HG03442 (cell line): ENCODE measurements around the gene ZNF451.
"Not testable (repeated sequence)": the region's sequence is repeated elsewhere in the genome, so short reads cannot be mapped to it uniquely, and the experiment has no call there.

Experiments used
- ATAC-seq: cut with Tn5 transposase; IDR thresholded peaks from one replicate; pipeline ENCODE4 v1.9.1; 2021; ENCODE audit warnings: mild to moderate bottlenecking, moderate library complexity; ENCODE audit not compliant: unreplicated experiment

ZNF451 gene

DNA sequence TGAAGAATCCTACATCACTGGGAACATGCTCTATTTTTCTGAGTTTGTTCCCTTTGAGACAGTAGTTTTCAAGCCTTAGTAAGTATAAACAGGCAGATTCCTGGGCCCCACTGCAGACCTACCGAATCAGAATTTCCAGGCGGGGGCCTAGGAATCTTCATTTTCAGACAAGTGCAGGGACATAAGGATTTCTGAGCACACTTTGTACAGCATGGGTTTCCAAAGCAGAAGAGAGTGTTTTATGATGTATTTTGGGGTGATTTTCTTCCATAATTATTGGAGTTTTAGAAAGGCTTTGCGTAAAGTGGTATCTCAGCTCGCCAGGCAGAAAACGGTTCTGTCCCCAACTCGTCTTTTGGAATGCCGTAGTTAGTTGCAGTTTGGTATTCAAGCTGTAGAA is 1.4 kb downstream of the ZNF451 start:
- not testable (repeated sequence) for ATAC-seq

DNA sequence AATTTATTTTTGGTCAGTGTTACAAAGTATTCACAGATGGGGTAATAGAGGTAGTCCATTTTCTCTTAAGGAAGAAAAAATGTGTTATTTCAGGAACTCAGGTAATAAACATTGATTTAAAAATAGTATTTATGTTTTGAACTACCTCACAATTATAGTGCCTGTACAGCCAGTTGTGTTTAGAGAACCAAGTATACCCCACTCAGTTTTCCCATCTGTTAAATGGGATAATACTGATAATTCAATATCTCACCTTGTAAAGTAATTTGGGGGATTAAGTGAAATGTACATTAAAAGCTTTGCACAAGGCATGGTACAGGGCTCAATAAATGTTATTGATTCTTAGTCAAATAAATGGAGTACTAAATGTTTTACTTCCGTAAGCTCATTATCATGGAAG is 4.7 kb downstream of the ZNF451 start:
- ATAC-seq: no peak

DNA sequence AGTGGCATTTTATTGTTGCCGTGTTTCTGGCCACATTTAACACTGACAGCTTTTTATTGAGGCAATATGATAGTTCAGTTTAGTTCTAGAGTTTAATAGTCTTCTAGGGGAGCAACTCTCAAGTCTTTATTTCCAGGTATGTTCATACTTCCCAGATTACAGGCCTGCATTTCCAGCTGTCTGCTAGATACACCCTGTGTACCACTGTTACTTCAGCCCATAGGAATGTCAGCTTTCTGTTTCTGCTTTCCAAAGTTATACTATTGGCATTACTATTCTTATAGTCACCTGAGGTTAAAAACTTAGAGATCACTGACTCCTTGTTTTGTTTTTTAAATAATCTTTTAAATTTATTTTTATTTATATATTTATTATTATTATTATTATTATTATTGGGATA is 7.6 kb downstream of the ZNF451 start:
- no peak for ATAC-seq

DNA sequence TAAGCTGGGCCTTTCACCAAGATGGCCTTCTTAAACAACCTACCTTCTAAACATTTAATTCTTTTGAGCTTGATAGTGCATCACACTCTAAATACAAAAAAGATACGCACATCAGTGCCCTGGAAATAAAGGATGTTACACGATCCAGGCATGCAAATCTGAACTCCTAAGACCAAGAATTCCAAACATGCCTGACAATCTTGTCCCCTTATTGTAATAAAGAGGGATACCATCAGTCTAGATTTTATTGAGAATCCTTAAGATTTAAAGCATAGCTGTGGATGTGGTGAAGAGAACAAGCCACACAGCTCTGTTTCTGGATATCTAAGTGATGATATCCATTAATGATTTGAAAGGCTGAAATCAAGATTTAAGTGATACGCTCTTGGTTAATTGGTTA is 13.0 kb downstream of the ZNF451 start:
- ATAC-seq: no peak

DNA sequence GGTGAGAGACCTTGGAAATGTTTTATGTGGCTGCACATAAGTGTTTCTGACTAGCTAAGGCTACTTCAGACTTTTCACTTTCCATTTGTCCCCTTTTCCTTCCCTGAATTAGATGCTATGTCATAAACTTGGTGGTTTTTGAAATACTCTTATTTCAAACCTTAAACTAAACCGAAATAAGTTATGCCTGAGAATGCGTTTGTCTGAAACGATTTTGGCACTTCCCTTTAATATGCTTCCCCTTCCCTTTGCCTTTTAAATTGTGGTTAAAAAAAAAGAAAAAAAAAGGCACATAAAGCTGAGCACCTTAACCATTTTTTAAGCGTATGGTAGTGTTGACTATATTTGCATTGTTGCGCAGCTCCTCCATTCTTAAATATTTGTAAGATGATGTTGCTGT is 14.3 kb downstream of the ZNF451 start:
- ATAC-seq: no peak

DNA sequence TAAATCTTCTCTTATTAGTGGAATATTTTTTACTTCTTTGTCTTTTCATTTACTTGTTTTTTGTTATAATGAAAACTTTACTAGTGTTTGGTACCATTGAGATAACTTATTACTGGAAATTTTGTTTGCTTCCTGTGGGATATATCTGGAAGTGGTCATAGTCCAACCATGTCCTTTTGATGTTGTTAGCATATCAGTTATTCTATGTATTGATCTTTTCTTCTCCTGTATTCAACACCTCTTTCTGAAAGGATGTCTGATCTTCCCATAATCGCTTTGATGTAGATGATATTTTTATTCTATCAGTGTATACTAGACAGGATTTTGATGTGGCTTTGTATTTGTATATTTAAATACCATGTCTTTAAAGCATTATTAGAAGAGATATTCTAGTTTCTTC is 17.0 kb downstream of the ZNF451 start:
- no peak for ATAC-seq

DNA sequence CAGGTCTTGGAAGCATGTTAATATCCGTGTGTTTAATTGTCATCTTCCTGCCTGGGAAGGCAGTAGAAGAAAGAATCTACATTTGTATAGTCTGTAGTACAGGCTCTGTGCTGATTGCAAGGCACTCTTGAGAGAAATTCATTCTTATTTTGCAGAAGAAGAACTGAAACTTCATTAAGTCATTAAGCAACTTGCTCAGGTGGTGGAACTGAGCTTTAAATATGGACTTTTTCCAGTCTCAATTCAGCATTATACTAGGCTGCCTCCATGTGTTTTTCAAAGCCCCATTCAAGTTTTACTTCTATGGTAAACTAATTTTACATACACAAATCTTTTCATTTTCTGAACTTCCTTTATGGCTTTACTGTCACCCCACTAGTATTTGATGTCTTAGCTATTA is 18.7 kb downstream of the ZNF451 start:
- ATAC-seq: peak; percentile 92

DNA sequence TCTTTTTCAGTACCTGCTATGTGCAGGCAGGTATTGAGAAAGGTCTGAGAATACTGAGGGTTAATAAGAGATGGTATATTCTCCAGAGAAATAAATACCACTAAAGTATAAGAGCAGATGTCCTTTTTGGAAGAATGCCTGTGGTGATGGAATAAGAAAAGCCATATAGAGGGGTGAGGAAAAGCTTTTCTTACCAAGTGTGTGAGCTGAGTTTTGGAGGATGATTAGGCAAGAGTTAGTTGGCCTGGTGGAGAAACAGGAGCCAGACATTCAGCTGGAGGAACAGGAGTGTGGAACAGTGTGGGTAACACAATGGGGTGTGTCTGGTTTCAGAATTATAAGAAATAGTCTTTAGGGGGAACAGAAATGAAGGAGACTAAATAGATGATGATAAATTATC is 19.9 kb downstream of the ZNF451 start:
- no peak for ATAC-seq

DNA sequence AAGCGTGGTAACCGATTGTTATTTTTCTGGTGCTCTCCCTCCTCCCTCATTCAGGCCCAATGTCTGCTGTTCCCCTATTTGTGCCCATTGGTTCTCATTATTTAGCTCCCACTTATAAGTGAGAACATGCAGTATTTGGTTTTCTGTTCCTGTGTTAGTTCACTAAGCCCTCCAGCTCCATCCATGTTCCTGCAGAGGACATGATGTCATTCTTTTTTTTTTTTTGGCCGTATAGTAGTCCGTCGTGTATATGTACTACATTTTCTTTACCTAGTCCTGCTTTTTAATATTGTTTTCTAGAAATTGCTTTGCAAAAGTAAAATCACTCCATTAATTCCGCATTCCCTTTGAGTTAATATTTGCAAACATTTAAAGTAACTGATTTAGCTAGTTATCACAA is 23.1 kb downstream of the ZNF451 start:
- no peak for ATAC-seq

DNA sequence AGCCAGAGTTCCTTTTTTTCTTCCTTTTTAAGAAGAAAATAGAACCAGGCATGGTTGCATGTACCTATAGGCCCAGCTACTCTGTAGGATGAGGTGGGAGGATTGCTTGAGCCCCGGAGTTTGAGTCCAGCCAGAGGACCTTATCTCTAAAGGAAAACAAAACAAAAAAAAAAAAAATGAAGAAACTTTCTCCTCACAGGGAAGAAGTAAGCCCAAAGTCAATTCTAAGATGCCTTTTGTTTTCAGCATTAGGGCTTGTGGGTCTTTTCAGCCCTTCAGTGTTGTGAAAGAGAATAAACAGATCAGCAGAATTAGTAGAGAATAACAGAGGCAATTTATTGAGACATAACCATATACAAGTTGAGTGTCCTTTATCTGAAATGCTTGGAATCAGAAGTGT is 26.8 kb downstream of the ZNF451 start:
- no peak for ATAC-seq

DNA sequence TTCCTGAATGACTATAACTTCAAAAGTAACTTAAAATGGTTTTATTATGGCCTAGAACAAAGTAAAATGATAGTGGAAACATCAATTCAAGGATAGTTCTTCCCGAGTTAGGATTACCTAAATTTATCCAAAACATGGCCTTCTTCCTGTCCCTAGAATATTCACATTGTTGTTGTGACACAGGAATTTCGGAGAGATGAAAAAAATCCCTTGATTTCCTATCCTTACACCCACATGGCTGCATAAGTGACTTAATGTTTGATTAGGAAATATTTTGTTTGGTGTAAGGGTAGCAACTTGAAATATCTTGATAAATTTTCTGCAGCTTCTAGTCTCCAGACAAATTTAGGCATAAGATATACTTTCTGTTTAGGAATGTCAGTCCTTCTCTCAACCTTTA is 27.8 kb downstream of the ZNF451 start:
- ATAC-seq: no peak

DNA sequence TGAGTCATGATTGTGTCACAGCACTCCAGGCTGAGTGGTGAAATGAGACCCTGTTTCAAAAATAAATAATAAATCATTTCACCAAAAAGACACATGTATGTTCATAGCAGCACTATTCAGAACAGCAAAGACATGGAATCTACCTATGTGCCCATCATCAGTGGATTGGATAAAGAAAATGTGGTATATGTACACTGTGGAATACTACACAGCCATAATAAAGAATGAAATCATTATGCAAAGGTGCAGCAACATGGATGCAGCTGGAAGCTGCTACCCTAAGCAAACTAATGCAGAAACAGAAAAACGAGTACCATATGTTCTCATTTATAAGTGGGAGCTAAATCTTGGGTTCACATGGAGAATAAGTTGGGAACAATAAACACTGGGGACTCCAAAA is 33.1 kb downstream of the ZNF451 start:
- ATAC-seq: no peak

DNA sequence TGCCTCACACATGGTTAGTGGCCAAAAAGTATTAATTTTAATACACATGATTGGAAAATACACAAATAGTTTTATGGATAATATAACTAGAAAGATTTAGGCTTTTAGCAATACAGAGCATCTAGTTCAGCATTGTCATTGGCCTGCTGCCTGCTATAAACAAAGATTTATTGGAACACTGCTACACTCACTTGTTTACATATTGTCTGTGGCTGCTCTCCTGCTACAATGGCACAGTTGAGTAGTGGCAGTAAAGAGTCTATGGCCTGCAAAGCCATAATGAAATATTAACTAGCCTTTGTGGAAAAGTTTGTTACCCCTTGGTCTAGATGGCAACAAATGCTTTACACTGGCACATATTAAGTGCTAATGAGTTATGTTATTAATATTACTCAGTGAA is 37.8 kb downstream of the ZNF451 start:
- ATAC-seq: no peak

DNA sequence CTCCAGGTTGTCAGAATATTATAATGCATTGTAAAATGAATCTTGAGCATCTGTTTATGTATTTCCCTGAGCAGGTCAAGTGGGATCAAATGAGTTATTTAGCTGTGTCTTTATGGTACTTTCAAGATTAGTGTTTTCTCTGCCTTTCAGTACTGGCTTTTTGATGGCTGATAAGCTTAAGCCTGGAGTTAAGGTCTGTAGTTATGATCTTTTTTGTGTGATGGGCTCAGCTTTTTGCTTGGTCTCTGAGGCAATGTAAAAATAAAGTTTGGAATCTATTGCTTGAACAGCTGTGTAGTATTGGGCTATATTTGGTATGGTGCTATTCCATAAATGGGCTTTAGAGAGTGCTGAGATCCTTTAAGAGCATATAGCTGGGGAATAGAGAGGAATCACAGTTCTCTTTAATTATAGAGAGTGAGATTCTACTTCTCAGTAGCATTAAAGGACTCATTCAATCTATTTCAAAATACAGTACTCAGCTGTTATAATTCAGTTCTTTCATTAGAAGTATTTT is 40.7 kb downstream of the ZNF451 start:
- no peak for ATAC-seq

DNA sequence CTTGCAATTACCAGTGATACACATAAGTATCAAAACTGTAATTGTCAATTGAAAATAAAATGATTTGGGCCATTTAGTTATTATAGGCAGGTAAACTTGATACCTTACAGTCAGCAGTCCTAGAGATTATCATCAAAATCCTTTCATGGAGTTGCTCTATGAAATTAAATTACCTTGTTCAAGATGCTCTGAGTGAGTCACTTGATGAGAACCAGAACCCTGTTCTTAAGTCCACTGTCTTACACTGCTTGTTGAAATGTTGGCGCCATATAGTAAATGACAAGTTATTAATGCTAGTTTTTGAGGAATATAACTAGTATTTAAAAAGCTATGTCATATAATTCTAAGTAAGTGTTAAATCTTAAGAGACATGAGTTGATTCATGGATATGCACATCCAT is 45.0 kb downstream of the ZNF451 start:
- no peak for ATAC-seq

DNA sequence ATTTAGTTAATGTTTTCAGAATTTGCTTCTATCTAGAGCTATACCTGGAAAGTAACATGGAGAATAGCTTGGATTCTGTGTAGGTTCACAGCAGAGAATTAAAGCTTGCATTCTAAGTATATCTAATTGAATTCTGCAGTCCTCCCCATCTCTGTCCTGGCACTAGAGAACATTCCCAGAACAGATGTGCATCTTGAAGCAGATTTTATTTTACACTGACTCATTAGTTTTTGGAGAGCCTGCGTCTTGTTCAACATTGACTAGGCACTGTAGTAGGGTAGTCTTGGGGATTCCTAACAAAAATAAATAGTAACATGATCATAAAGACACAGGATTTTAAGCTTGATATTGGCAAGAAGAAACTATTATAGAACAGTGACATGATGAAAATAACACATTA is 45.9 kb downstream of the ZNF451 start:
- no peak for ATAC-seq

DNA sequence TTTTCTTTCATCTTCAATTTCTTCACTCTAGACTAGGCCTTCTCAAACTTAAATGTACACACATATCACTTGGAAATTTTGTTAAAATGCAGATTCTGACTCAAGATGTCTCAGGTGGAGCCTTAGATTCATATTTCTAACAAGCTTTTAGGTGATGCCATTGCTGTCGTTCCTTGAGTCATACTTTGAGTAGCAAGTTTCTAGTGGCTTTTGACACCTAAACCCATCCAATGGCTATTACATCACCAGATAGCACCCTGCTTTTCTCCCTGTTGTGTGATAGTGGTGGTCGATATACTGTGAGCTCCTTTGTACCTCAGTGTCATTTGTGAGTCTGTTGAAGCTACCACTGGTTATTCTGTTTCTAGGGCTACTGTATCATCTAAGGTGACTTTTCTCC is 47.4 kb downstream of the ZNF451 start:
- ATAC-seq: no peak

DNA sequence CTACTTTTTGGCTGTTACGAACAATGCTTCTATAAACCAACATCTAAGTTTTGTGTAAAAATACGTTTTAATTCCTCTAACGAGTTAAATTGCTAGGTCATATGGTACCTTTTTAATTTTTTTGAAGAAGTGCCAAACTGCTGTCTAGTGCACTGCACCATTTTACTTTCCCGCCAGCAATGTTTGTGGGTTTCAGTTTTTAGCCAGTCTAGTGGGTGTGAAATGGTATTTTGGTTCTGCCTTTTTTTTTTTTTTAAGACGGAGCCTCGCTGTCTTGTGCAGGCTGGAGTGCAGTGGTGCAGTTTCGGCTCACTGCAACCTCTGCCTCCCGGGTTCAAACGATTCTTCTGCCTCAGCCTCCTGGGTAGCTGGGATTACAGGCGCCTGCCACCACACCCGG is 48.0 kb downstream of the ZNF451 start:
- ATAC-seq: no peak

DNA sequence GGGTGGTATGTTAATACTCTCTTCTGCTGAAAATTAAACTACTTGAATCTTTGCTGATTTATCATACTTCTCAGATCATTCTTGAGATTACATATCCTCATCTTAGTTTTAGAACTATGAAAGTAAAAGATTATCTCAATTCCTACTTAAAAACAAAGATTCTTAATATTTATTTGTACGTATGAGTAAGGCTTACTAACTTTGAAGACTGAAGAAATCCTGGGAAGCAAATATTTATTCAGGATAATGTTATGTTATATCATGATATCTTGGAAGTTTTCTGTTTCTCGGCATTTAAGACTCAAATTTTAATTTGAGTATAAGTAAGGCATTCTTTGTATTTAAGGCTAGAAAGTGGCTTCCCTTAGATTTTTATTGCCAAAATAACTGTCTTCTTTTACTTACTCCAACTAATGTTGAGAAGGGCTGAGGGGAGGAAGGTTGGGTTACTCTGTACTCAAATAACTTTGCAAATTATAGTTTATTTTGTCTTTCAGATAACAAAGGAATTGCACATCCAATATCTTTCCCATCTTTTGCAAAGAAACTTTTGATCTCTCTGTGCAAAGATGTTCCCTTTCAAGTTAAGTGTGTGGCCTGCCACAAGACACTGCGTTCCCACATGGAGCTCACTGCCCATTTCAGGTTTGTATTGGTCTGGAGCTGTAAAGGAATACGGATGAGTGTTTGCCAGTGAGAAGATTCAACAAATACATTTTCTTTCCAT is 51.6 kb downstream of the ZNF451 start:
- no peak for ATAC-seq

DNA sequence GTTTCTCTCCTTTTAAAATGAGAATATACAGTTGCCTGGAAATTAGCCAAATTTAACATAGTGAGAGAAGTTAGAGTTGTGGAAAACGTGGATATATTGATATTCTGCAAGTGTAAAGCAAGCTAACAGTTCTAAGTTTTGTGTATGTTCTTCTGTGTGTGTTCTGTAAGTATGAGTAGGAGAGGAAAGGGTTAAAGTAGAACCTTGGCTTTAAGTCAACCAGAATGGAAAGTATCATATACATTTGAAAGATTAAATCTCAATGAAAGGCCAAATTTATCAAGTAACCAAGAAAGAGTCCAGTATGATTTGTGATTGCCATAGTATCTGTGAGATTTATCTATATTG is 52.2 kb downstream of the ZNF451 start:
- ATAC-seq: no peak

DNA sequence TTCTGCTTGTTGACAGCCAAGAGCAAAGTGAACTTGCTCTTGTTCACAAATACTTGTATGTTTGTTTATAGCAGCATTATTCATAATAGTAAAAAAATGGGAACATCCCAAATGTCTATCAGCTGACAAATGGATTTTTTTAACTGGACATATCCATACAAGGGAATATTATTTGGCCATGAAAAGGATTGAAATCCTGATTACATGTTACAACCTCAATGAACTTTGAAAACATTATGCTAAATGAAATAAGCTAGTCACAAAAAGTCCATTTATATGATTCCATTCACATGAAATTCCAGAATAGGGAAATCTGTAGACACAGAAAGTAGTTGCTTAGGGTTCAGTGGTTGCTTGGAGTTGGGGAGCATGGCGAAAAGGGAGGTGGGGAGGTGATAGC is 53.7 kb downstream of the ZNF451 start:
- no peak for ATAC-seq

DNA sequence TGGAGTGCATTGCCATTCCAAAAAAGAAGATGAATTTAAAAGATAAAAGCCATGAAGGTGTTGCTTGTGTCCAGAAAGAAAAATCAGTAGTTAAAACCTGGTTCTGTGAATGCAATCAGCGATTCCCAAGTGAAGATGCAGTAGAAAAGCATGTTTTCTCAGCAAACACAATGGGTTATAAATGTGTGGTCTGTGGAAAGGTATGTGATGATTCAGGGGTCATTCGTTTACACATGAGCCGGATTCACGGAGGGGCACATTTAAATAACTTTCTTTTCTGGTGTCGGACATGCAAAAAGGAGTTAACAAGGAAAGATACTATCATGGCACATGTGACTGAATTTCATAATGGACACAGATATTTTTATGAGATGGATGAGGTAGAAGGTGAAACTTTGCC is 57.4 kb downstream of the ZNF451 start:
- ATAC-seq: no peak
